OCI-LY3 (cell line): Measurements from ENCODE around the gene TPRG1.
A peak's percentile ranks its signal among the peaks of the same experiment; 100 is the strongest.

Experiments used
- H2AFZ ChIP-seq: fragments of 200-600, 300-600 bp; shearing (Covaris generic); 2 replicates; pipeline ENCODE4 v1.6.0; 2014; ENCODE audit warnings: antibody characterized with exemption, low read depth, low read length
- H3K27ac ChIP-seq: fragments of 200-600, 300-600 bp; sonication (generic); 2 replicates; pipeline ENCODE4 v1.5.1; 2014; ENCODE audit warnings: mild to moderate bottlenecking, low read length, moderate library complexity, mixed read lengths
- H3K27me3 ChIP-seq: fragments of 200-600, 300-600 bp; sonication (generic); 2 replicates; pipeline ENCODE4 v1.6.1; 2014; ENCODE audit warnings: low read depth, low read length, mixed read lengths
- H3K36me3 ChIP-seq: fragments of 200-600, 300-600 bp; sonication (generic); replicated peaks from 2 replicates; pipeline ENCODE3; 2014; ENCODE audit warnings: low read depth, low read length, mixed read lengths
- H3K4me1 ChIP-seq: fragments of 300-600, 200-600 bp; sonication (generic); 2 replicates; pipeline ENCODE4 v1.6.1; 2014; ENCODE audit warnings: low read length, mixed read lengths
- H3K4me2 ChIP-seq: fragments of 200-600, 300-600 bp; sonication (generic); 2 replicates; pipeline ENCODE4 v1.6.1; 2014; ENCODE audit warnings: low read length, mixed read lengths
- H3K4me3 ChIP-seq: fragments of 300-600, 200-600 bp; sonication (generic); 2 replicates; pipeline ENCODE4 v1.5.1; 2014; ENCODE audit warnings: antibody characterized with exemption, mild to moderate bottlenecking, low read length, moderate library complexity
- H3K79me2 ChIP-seq: fragments of 300-600, 200-600 bp; shearing (Covaris generic); 2 replicates; pipeline ENCODE4 v1.6.1; 2014; ENCODE audit warnings: mild to moderate bottlenecking, low read length, mixed read lengths
- H3K9ac ChIP-seq: fragments of 300-600, 200-600 bp; shearing (Covaris generic); 2 replicates; pipeline ENCODE4 v1.6.0; 2014; ENCODE audit warnings: mild to moderate bottlenecking, low read length, moderate library complexity
- H3K9me3 ChIP-seq: fragments of 200-600, 300-600 bp; shearing (Covaris generic); 2 replicates; pipeline ENCODE4 v1.6.1; 2014; ENCODE audit warnings: low read length, mixed read lengths; ENCODE audit not compliant: insufficient read depth
- H4K20me1 ChIP-seq: fragments of 200-600, 300-600 bp; sonication (generic); 2 replicates; pipeline ENCODE4 v1.6.1; 2016; ENCODE audit warnings: low read length, mixed read lengths; ENCODE audit not compliant: insufficient read depth
- CTCF ChIP-seq: fragments of 200-600, 300-600 bp; sonication (generic); IDR thresholded peaks from 2 replicates; pipeline ENCODE4 v1.5.1; 2014; ENCODE audit warnings: antibody characterized with exemption, low read length, low read depth
- EZH2phosphoT487 ChIP-seq: fragments of 200-600 bp; shearing (Covaris generic); IDR thresholded peaks from 2 replicates; pipeline ENCODE4 v1.6.1; 2018; ENCODE audit warnings: antibody characterized with exemption, mixed run types, low read depth

TPRG1 gene

GRCh38 chr3:189262746-189263145 is 91.0 kb downstream of the TPRG1 start:
- Histone ChIP-seq H3K79me2 (no peaks in the 10 kb centered on the region), H3K9me3 (no peaks in the 10 kb centered on the region), H2AFZ (peak overlapping the region; percentile 30; the same call in 1 of the 2 replicates), H3K9ac (no peak overlapping the region), H3K36me3 (no peaks in the 10 kb centered on the region), H4K20me1 (no peaks in the 10 kb centered on the region), H3K27ac (no peak overlapping the region), H3K4me3 (no peak overlapping the region), H3K27me3 (no peaks in the 10 kb centered on the region), H3K4me1 (peaks cover 23% of the 10 kb centered on the region), H3K4me2 (peak overlapping the region; percentile 26)
- TF ChIP-seq CTCF: no peak
- no peak for TF ChIP-seq EZH2phosphoT487

GRCh38 chr3:189267981-189268613 is 96.3 kb downstream of the TPRG1 start:
- Histone ChIP-seq H2AFZ (no peak overlapping the region), H3K9ac (no peak overlapping the region), H3K4me1 (peaks cover 14% of the 10 kb centered on the region), H3K4me2 (no peak overlapping the region), H3K27me3 (peaks cover 16% of the 10 kb centered on the region; the same call in 1 of the 2 replicates), H3K4me3 (no peak overlapping the region), H4K20me1 (no peaks in the 10 kb centered on the region), H3K27ac (no peak overlapping the region), H3K36me3 (no peaks in the 10 kb centered on the region), H3K9me3 (no peaks in the 10 kb centered on the region), H3K79me2 (no peaks in the 10 kb centered on the region)
- TF ChIP-seq EZH2phosphoT487: no peak
- TF ChIP-seq CTCF: no peak; the same call in 1 of the 2 replicates

GRCh38 chr3:189269365-189269764 is 97.6 kb downstream of the TPRG1 start:
- Histone ChIP-seq H3K79me2 (no peaks in the 10 kb centered on the region), H3K9ac (no peak overlapping the region), H4K20me1 (no peaks in the 10 kb centered on the region), H3K36me3 (no peaks in the 10 kb centered on the region), H3K4me2 (no peak overlapping the region), H3K9me3 (no peaks in the 10 kb centered on the region), H3K27ac (no peak overlapping the region), H3K27me3 (peaks cover 16% of the 10 kb centered on the region; the same call in 1 of the 2 replicates), H2AFZ (no peak overlapping the region), H3K4me1 (peaks cover 17% of the 10 kb centered on the region), H3K4me3 (no peak overlapping the region)
- TF ChIP-seq CTCF (no peak), EZH2phosphoT487 (no peak)

GRCh38 chr3:189270248-189270832 is 98.6 kb downstream of the TPRG1 start:
- TF ChIP-seq EZH2phosphoT487 (no peak), CTCF (peak; percentile 91)
- Histone ChIP-seq H3K36me3 (no peaks in the 10 kb centered on the region), H3K4me3 (no peak overlapping the region), H3K4me2 (no peak overlapping the region), H3K4me1 (peaks cover 22% of the 10 kb centered on the region), H3K9me3 (no peaks in the 10 kb centered on the region), H2AFZ (no peak overlapping the region), H3K79me2 (no peaks in the 10 kb centered on the region), H3K27ac (no peak overlapping the region), H4K20me1 (no peaks in the 10 kb centered on the region), H3K27me3 (peaks cover 16% of the 10 kb centered on the region; the same call in 1 of the 2 replicates), H3K9ac (no peak overlapping the region)
